ENCODE measurements around the gene DNALI1. TPM values are rescaled to one million over a fixed set of nuclear protein-coding genes. Genes with fewer than 3 reads are reported as not detected.

DNALI1 gene
- total RNA-seq, 1 donor from 2014 or later, result 6.1 TPM

DNA sequence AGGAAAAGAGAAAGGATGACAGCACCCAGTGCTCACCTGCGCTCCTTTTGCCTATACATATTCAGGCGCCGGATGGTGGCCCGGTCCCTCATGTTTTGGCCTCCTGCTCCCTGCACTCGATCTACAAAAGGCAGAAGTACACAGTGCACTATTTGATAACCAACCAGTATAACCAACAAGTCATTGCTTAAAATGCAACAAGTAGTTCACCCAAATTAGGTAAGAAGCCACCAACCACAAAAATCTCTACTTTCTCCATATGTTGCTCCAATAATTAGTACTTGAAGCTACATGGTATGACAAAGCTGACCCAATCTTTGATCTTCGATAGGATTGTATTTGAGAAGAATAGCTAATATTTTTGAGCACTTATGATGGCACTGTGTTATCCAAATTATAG, 37.0 kb downstream of the DNALI1 start:
- ATAC-seq (no peak), DNase-seq (ENCODE audit: missing footprints) (no peak)
- intact Hi-C loops (cut with DNase I), result loop anchor here (2.0 to 10.0 kb wide), 2 partner anchors 97 to 261 kb away; partner anchors contain the start of gene MTF1

DNA sequence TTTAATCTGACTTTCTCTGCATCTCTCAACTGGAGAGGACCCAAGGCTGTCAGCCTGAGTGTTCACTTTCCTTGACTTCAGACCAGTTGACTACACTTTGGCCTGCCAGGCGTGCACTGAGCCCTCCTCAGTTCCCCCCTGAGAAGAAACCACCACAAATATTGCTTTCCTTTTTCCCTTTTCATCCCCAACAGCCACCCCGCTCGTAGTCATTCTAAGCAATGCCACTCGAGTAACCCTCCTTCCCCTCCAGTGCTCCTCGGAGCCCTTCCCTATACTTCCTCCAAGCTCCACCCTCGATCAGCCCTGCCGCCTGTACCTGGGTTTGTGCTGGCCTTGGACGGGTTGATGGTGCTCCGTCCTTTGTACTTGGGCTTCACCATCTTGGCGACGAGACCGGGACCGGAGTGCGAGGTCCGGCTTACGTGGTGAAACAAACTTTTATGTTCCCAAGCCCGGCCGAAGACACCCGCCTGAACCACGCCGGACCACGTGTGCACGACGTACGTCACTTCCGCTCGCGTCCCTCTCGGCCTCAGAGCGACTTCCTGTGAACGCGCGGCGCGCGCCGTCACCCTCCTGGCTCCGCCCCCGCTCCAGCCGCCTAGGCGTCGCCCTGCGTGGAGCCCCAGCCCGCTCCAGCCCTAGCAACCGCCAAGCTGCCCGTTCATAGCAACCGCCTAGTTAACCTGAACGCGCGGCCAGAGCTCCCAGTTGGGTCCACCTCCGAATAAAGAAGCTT, 38.9 kb downstream of the DNALI1 start, which contains the start of gene GNL2:
TSS of gene GNL2 (minus strand) at position 498 of the 742 bp plus-strand sequence. CDS start at position 383, 115 bp downstream.
- DNase-seq (ENCODE audit: missing footprints), result peak; percentile 99
- intact Hi-C loops (cut with DNase I), result loop anchor here (1.0 to 10.0 kb wide), 4 partner anchors 43 to 259 kb away; partner anchors contain the start of genes MTF1, SNIP1 and YRDC
- peak; percentile 100 for ATAC-seq

DNA sequence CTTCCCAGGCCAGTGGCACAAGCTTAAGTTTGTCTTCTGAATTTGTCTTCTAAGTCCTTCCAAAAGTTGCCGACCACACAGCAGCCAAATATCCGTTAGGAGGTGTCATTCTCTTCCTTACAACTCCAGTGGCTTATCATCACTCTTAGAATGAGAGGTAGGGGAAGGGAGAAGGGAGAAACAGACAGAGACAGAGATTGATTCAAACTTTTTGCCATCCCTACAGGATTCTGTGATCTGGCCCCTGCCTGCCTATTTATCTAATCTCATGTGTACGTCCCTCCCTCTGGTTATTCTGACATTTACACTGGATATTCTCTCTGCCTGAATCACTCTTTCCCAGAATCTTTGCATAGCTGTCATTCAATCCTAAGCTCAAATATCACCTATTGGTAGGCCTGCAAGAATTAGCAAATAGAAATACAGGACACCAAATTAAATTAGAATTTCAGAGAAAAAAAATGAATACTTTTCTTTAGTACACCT, 39.5 kb downstream of the DNALI1 start:
- ATAC-seq (peak; percentile 8), DNase-seq (ENCODE audit: missing footprints) (no peak)
- intact Hi-C loops (cut with DNase I), result loop anchor here (1.0 to 10.0 kb wide), 3 partner anchors 44 to 259 kb away; partner anchors contain the start of genes MTF1, SNIP1 and YRDC

- intact Hi-C loops (cut with DNase I), result loop anchor here (5.0 to 10.0 kb wide), 3 partner anchors 48 to 255 kb away; partner anchors contain the start of genes MTF1 and SNIP1
- DNase-seq (ENCODE audit: missing footprints), result no peak
- no peak for ATAC-seq
Measured at GRCh38 chr1:37599940-37600339, 43.2 kb downstream of the DNALI1 start.

- ATAC-seq, result no peak
- intact Hi-C loops (cut with DNase I), result loop anchor here (5.0 kb wide), 1 partner anchor 81 kb away; no protein-coding TSS in a partner anchor
- no peak for DNase-seq (ENCODE audit: missing footprints)
Measured at GRCh38 chr1:37601441-37601840, 44.7 kb downstream of the DNALI1 start.

DNA sequence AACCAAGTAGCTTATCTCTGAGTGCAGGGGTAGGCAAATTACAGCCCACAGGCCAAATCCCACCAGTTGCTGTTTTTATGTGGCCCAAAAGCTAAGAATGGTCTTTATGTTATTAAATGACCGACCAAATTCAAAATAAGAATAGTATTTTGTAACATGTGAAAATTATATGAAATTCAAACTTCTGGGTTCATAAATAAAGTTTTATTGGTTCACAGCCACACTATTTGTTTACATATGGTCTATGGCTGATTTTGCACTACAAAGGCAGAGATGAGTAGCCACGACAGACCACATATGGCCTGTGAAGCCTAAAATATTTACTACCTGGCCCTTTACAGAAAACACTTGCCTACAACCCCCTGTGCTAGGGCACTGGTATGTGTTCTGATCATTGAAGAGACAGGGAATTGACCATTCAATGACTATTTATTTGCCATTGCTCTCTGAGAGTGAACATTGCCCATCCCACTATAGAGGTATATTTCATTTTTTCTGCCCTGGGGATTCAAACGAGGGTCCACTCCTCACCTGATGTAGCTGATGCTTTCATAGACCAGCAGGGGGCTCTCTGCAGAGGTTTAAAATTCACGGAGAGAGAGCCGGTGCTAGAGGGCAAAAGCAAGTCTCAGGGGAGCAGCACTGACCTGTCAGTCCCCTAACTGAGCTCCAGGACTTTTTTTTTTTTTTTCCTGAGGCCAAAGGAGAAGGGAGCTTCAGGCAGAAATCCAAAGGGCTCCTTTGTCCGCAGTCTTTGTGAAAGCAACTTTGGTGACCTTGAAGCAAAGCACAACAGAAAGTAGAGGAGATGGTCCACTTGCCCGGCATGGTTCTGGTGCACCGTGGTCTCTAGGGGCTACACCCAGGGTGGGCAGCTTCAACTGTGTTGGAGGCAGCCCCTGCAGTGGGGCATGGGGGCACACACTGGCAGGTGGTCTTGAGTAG, 46.3 kb downstream of the DNALI1 start:
- ATAC-seq (peak; percentile 39), DNase-seq (ENCODE audit: missing footprints) (no peak)
- intact Hi-C loops (cut with DNase I), result loop anchor here (5.0 kb wide), 1 partner anchor 79 kb away; no protein-coding TSS in a partner anchor

DNA sequence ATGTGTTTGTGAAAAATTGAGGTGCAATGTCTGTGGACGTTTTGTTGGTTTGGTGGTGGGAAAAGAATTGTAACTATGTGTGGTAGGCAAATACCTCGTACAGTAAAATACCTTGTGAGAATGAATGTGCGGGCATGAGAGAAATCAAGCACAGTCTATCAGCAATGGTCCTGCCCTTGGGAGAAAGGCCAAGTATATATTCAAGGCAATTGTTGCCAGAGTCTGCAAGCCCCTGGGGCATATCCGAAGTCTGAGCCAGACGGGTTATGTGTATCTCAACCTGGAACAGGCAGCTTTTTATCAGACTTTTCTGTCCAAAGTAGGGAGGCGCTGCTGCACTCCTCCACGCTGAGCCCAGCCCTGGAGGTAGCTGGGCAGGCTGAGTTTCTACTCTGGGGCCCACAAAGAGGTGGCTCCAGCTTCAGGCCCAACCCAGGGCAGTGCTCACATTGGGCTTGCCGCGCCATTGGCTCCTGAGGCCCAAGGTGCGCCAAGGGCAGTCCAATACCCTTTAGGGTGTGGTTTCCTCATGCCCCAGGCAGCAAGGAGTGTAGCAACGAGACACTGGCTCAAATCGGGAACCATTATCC, 48.4 kb downstream of the DNALI1 start:
- intact Hi-C loops (cut with DNase I), result no loop called here
- ATAC-seq (no peak), DNase-seq (ENCODE audit: missing footprints) (no peak)

DNA sequence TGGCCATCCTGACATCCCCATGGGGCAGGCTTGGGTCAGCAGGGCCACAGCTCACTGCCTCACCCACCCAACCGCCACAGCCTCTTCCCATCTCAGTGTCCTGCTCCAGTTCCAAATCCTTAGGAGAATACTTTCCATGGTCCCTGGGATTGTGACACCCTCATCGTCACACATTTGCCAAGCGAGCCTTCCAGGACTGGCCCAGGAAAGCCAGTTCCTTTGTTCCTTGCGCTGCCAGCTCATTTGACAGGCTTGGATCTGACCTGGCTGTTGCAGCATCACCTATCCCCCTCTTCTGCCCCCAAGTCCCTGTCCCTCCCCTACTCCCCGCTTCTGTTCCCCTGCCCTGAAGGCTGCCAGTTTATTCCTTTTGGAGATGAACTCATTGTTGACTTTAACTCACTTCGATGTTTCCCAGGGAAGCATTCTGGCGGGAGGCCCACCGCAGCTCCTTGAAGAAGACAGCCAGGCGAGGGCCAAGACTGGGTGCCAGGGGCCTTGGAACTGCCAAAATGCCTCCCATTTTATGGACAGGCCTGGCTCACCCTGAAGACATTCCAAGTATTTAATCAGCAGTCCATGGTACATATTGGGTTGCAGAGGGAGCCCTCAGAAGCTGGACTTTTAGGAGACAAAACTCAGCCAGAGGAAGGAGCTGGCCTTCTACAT, 49.2 kb downstream of the DNALI1 start:
- DNase-seq (ENCODE audit: missing footprints) (no peak), ATAC-seq (no peak)
- intact Hi-C loops (cut with DNase I), result no loop called here

DNA sequence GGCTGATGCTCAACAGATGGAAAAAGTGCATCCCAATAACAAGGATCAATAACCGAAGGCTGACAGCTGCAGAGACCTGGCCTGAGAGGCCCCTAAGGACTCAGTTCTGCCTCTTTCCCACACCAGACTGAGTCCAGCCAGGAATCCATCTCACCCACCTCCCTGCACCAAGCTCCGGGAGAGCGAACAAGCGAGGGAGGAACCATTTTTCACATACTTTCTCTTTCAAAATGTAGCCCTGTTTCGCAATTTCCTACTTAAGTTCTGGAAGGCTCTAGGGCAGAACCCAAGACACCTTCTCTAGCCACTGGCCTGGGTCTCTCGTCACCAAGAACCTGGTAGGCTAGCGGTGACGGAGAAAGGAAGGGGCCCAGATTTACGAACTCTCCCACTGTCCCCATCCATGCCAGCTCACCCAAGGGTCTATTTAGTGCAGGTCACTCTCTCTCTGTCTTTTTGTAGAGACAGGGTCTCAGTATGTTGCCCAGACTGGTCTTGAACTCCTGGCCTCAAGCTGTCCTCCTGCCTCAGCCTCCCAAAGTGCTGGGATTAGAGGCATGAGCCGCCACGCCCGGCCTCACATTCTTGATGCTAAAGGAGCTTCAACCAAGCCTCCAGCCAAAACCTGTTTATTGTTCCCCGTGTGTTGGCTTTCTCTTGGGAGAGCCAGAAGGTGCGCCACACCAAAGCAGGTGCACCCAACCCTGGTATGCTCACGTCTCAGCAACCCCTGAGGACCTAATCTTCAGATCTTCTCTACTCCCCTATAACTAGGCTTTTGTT, 49.9 kb downstream of the DNALI1 start:
- no peak for ATAC-seq
- DNase-seq (ENCODE audit: missing footprints), result no peak
- intact Hi-C loops (cut with DNase I), result no loop called here

- intact Hi-C loops (cut with DNase I), result no loop called here
- ATAC-seq (no peak), DNase-seq (ENCODE audit: missing footprints) (no peak)
Measured at GRCh38 chr1:37609002-37609401, 52.3 kb downstream of the DNALI1 start.

- intact Hi-C loops (cut with DNase I), result no loop called here
- no peak for ATAC-seq
- no peak for DNase-seq (ENCODE audit: missing footprints)
Measured at GRCh38 chr1:37609994-37610393, 53.3 kb downstream of the DNALI1 start.

- ATAC-seq, result no peak
- intact Hi-C loops (cut with DNase I), result no loop called here
- DNase-seq (ENCODE audit: missing footprints), result no peak
Measured at GRCh38 chr1:37612186-37612585, 55.4 kb downstream of the DNALI1 start.

GRCh38 chr1:37614105-37614504, 57.4 kb downstream of the DNALI1 start:
- DNase-seq (ENCODE audit: missing footprints) (no peak), ATAC-seq (no peak)
- intact Hi-C loops (cut with DNase I), result no loop called here

GRCh38 chr1:37616330-37616729, 59.6 kb downstream of the DNALI1 start:
- no peak for ATAC-seq
- intact Hi-C loops (cut with DNase I), result no loop called here
- DNase-seq (ENCODE audit: missing footprints), result no peak

All from Right ventricle myocardium inferior (tissue), 1 donor.